HepG2 (cell line): ENCODE data around the gene EHBP1. TPM values are rescaled to one million over a fixed set of nuclear protein-coding genes. Genes with fewer than 3 reads are reported as not detected.

Source experiments
- ARID5B ChIP-seq: IDR thresholded peaks from 2 replicates; pipeline ENCODE4 v1.4.0; 2020; ENCODE audit warnings: mild to moderate bottlenecking, missing genetic modification reagents
- BCL6 ChIP-seq: IDR thresholded peaks from 2 replicates; pipeline ENCODE4 v1.6.1; 2016; ENCODE audit warnings: missing genetic modification reagents, missing compliant biosample characterization
- ESRRA ChIP-seq: sonication (generic); formaldehyde crosslinking; IDR thresholded peaks from 2 replicates; pipeline ENCODE4 v1.5.1; 2020; ENCODE audit warnings: mild to moderate bottlenecking, low read depth, missing genetic modification reagents
- FUBP1 ChIP-seq: sonication (generic); formaldehyde crosslinking; IDR thresholded peaks from 2 replicates; pipeline ENCODE4 v1.5.1; 2020; ENCODE audit warnings: missing genetic modification reagents, mild to moderate bottlenecking, borderline replicate concordance
- GATAD1 ChIP-seq: IDR thresholded peaks from 2 replicates; pipeline ENCODE4 v1.6.1; 2016; ENCODE audit warnings: missing genetic modification reagents, missing compliant biosample characterization
- JUNB ChIP-seq: sonication (generic); formaldehyde crosslinking; IDR thresholded peaks from 2 replicates; pipeline ENCODE4 v1.8.0; 2022; ENCODE audit warnings: missing genetic modification reagents, mild to moderate bottlenecking, borderline replicate concordance
- MZF1 ChIP-seq: sonication (generic); formaldehyde crosslinking; IDR thresholded peaks from 2 replicates; pipeline ENCODE4 v1.8.1; 2023; ENCODE audit warnings: mild to moderate bottlenecking, missing genetic modification reagents, borderline replicate concordance
- ONECUT2 ChIP-seq: sonication (generic); formaldehyde crosslinking; IDR thresholded peaks from 2 replicates; pipeline ENCODE4 v1.4.0; 2020; ENCODE audit warnings: missing genetic modification reagents
- SP140L ChIP-seq: sonication (generic); formaldehyde crosslinking; IDR thresholded peaks from 2 replicates; pipeline ENCODE4 v1.4.0; 2020; ENCODE audit warnings: missing genetic modification reagents, borderline replicate concordance
- SP4 ChIP-seq: sonication (generic); formaldehyde crosslinking; IDR thresholded peaks from 2 replicates; pipeline ENCODE4 v1.8.1; 2023; ENCODE audit warnings: mild to moderate bottlenecking, missing genetic modification reagents
- STAG1 ChIP-seq: sonication (generic); formaldehyde crosslinking; IDR thresholded peaks from 2 replicates; pipeline ENCODE4 v1.4.0; 2020; ENCODE audit warnings: missing genetic modification reagents
- TEAD2 ChIP-seq: sonication (generic); formaldehyde crosslinking; IDR thresholded peaks from 2 replicates; pipeline ENCODE4 v1.9.0; 2021; ENCODE audit warnings: missing genetic modification reagents
- ZBTB7B ChIP-seq: sonication (generic); formaldehyde crosslinking; IDR thresholded peaks from 2 replicates; pipeline ENCODE4 v1.4.0; 2020; ENCODE audit warnings: missing genetic modification reagents
- ZNF251 ChIP-seq: sonication (generic); formaldehyde crosslinking; IDR thresholded peaks from 2 replicates; pipeline ENCODE4 v1.9.0; 2021; ENCODE audit warnings: mild to moderate bottlenecking, missing genetic modification reagents
- ZNF256 ChIP-seq: sonication (generic); formaldehyde crosslinking; conservative IDR thresholded peaks from 2 replicates; pipeline ENCODE4 v1.4.0; 2020; ENCODE audit warnings: missing genetic modification reagents
- ZNF275 ChIP-seq: sonication (generic); formaldehyde crosslinking; IDR thresholded peaks from 2 replicates; pipeline ENCODE4 v1.8.0; 2022; ENCODE audit warnings: missing genetic modification reagents, mild to moderate bottlenecking, inconsistent platforms, borderline replicate concordance
- ZNF451 ChIP-seq: sonication (generic); formaldehyde crosslinking; IDR thresholded peaks from 2 replicates; pipeline ENCODE4 v1.5.0; 2020; ENCODE audit warnings: mild to moderate bottlenecking, missing genetic modification reagents
- ZNF510 ChIP-seq: sonication (generic); formaldehyde crosslinking; IDR thresholded peaks from 2 replicates; pipeline ENCODE4 v1.4.0; 2020; ENCODE audit warnings: low read depth, mild to moderate bottlenecking, missing genetic modification reagents
- ZNF780A ChIP-seq: sonication (generic); formaldehyde crosslinking; IDR thresholded peaks from 2 replicates; pipeline ENCODE4 v1.8.0; 2022; ENCODE audit warnings: mild to moderate bottlenecking, missing genetic modification reagents, moderate library complexity
- ZNF83 ChIP-seq: sonication (generic); formaldehyde crosslinking; IDR thresholded peaks from 2 replicates; pipeline ENCODE4 v1.4.0; 2020; ENCODE audit warnings: missing genetic modification reagents, mild to moderate bottlenecking, borderline replicate concordance
- ZUFSP ChIP-seq: sonication (generic); formaldehyde crosslinking; IDR thresholded peaks from 2 replicates; pipeline ENCODE4 v1.9.0; 2021; ENCODE audit warnings: missing genetic modification reagents, mild to moderate bottlenecking, borderline replicate concordance
- polyA plus RNA-seq, 8 experiments: library from polyadenylated mRNA; depleted of rRNA in 3 of 8; stranded (reverse) in 7 of 8; unstranded in 1 of 8; fragments of >200 nt; fragmentation: Illumina TruSeq in 4 of 8; extraction: Trizol in 4 of 8; gene quantifications; 2 replicates each; pipeline versions ENCODE4 v1.2.1 to v1.2.3, GENCODE V29; 2011 to 2016; ENCODE audit warnings: low read depth in 4 of 8, missing spikeins in 1 of 8, mixed read lengths in 1 of 8; ENCODE audit not compliant: insufficient read depth in 1 of 8
- total RNA-seq, 5 experiments: library from RNA; depleted of rRNA; stranded (reverse); fragments of >200 nt; fragmentation: Illumina TruSeq; extraction: Trizol; gene quantifications; 2 replicates each; pipeline ENCODE4 v1.2.3, GENCODE V29; 2016; ENCODE audit warnings: low read depth in 1 of 5

EHBP1 gene
- total and polyA plus RNA-seq, 2 of the 13 experiments (the other 11 are each of a cell fraction or from before 2014, with no cell fraction given): 93.5 to 146 TPM

GRCh38 chr2:63051042-63051794, 345.7 kb downstream of the EHBP1 start (continued):
- TF ChIP-seq FUBP1 (CRISPR knock-in tag): 0 out of 2 replicates have a peak, but pooled peaks have one; percentile 11
- TF ChIP-seq SP4 (CRISPR knock-in tag): 0 out of 2 replicates have a peak, but pooled peaks have one; percentile 0
- 0 out of 2 replicates have a peak, but pooled peaks have one; percentile 4 for TF ChIP-seq JUNB
- no peak for TF ChIP-seq ZNF251
- 0 out of 2 replicates have a peak, but pooled peaks have one; percentile 2 for TF ChIP-seq ZNF275 (CRISPR knock-in tag)
- 0 out of 2 replicates have a peak, but pooled peaks have one; percentile 0 for TF ChIP-seq STAG1
- TF ChIP-seq TEAD2 (CRISPR knock-in tag): no peak
- no peak for TF ChIP-seq ZNF256 (CRISPR knock-in tag)
- TF ChIP-seq BCL6: 0 out of 2 replicates have a peak, but pooled peaks have one; percentile 25
- TF ChIP-seq ZBTB7B (CRISPR knock-in tag): peak; percentile 91
- no peak for TF ChIP-seq ZNF510
- TF ChIP-seq ARID5B (CRISPR knock-in tag): 0 out of 2 replicates have a peak, but pooled peaks have one; percentile 10
- peak; percentile 36; the same call in 1 of the 2 replicates for TF ChIP-seq GATAD1 (CRISPR knock-in tag)
- no peak for TF ChIP-seq ZUFSP (CRISPR knock-in tag)
- TF ChIP-seq ONECUT2 (CRISPR knock-in tag): no peak
- no peak for TF ChIP-seq ZNF83
- TF ChIP-seq SP140L (CRISPR knock-in tag): 0 out of 2 replicates have a peak, but pooled peaks have one; percentile 39
- no peak for TF ChIP-seq MZF1 (CRISPR knock-in tag)
- no peak for TF ChIP-seq ESRRA (CRISPR knock-in tag)
- no peak for TF ChIP-seq ZNF780A (CRISPR knock-in tag)
- no peak for TF ChIP-seq ZNF451 (CRISPR knock-in tag)
